NT2/D1 (cell line): ENCODE measurements around the gene GOLGA8B.
"Not testable (repeated sequence)": the region's sequence is repeated elsewhere in the genome, so short reads cannot be mapped to it uniquely, and the experiment has no call there.

Source experiments
- YY1 ChIP-seq: IDR thresholded peaks from 2 replicates; pipeline ENCODE4 v1.6.1; 2011; ENCODE audit not compliant: insufficient read length, insufficient read depth
- ZNF274 ChIP-seq: IDR thresholded peaks from 2 replicates; pipeline ENCODE4 v1.6.1; 2011; ENCODE audit warnings: mild to moderate bottlenecking, low read depth, low read length

GRCh38 chr15:34580251-34581042 is 3.0 kb downstream of the GOLGA8B start:
- not testable (repeated sequence) for TF ChIP-seq ZNF274, YY1
